GM10248 (cell line): ENCODE data around the gene NAT16.
A peak's percentile ranks its signal among the peaks of the same experiment; 100 is the strongest.

Source experiments
- CTCF ChIA-PET: fragments of 300-600 bp; sonication (Branson Sonifier 250); formaldehyde crosslinking; extraction: SDS; loops from one replicate; lab custom pipeline; 2021; ENCODE audit warnings: antibody characterized with exemption; lab: Yijun Ruan, JAX
- POLR2A ChIA-PET: fragments of 350-650 bp; sonication (Branson Sonifier 250); formaldehyde crosslinking; extraction: SDS; loops from one replicate; lab custom pipeline; 2020; ENCODE audit warnings: antibody characterized with exemption; lab: Yijun Ruan, JAX
- DNase-seq: peaks from one replicate; pipeline ENCODE4 v3.0.0; 2012; ENCODE audit errors: extremely low spot score
- TF ChIP-seq, protein P1 (sequence below): IDR thresholded peaks from 2 replicates; pipeline ENCODE4 v1.5.1; 2012; ENCODE audit warnings: mild to moderate bottlenecking, low read depth; ENCODE audit errors: extremely low read depth, missing control alignments, control extremely low read depth

The NAT16 gene

DNA sequence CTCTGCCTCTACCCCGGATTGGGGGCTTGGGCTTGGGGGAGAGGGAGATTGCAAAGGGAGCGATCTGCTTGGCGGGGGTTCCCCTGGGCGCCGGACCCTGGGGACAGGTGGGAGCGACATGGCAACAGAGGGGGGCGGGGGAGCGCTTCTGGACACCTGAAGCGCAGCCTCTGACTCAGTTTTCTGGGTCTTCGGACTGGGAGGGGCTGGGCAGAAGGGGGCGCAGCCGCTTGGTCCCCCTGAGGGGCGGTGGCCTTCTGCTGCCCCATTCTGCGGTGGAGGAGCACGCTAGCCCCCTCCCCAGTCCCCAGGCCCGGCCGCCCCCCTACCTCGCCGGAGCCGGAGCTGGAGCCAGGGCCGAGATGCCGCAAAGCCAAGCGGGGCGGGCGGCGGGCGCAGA, 380 bp downstream of the NAT16 start:
- POLR2A ChIA-PET: no interaction called here
- no peak for DNase-seq
- CTCF ChIA-PET: interaction anchor here (0.9 kb wide), 1 partner anchor 13 kb away, joined by 5 read pairs; no protein-coding TSS in a partner anchor
- TF ChIP-seq, protein P1, sequence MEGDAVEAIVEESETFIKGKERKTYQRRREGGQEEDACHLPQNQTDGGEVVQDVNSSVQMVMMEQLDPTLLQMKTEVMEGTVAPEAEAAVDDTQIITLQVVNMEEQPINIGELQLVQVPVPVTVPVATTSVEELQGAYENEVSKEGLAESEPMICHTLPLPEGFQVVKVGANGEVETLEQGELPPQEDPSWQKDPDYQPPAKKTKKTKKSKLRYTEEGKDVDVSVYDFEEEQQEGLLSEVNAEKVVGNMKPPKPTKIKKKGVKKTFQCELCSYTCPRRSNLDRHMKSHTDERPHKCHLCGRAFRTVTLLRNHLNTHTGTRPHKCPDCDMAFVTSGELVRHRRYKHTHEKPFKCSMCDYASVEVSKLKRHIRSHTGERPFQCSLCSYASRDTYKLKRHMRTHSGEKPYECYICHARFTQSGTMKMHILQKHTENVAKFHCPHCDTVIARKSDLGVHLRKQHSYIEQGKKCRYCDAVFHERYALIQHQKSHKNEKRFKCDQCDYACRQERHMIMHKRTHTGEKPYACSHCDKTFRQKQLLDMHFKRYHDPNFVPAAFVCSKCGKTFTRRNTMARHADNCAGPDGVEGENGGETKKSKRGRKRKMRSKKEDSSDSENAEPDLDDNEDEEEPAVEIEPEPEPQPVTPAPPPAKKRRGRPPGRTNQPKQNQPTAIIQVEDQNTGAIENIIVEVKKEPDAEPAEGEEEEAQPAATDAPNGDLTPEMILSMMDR: no peak

DNA sequence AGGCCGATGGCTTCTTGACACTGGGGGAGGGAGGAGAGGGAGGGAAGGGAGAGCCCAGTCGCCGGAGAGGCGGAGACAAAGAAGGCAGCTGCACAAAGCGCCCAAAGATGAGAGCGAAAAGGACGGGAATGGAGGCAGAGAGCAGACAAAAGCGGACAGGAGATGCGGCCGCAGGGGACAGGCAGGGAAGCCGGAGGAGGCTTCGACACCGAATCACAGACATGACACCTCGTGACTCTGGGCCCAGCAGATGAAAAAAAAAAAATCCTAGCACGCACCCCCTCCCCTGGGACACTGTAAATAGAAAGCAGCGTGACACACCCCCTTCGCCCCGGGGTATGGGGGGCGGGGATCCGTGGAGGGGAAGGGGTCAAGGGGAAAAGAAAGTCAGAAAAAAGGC, 976 bp downstream of the NAT16 start:
- TF ChIP-seq, protein P1: no peak
- POLR2A ChIA-PET: no interaction called here
- no peak for DNase-seq
- CTCF ChIA-PET: interaction anchor here (6.2 kb wide), 1 partner anchor 13 kb away, joined by 42 read pairs; no protein-coding TSS in a partner anchor

DNA sequence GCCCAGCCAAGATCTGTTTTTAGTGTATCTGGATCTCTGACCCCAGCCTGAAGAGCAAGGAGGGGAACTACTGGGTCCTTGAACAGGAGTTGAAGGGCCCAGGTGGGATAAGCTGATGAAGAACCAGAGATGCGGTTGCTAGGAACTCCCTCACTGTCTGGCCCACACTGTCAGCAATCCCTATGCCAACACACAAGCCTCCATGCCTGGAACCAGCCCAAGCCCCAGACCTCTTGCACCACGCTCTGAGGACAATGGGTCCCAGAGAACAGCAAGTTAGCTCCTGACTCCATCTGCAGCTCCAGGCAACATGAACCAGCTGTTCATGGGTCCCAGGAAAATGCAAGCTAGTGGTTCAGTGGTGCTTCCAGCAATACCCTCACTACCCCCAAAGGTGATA, 2.4 kb downstream of the NAT16 start:
- CTCF ChIA-PET: interaction anchor here (2.5 to 6.2 kb wide), 2 partner anchors 15 to 34 kb away, joined by 10 to 42 read pairs; no protein-coding TSS in a partner anchor
- no peak for DNase-seq
- POLR2A ChIA-PET: no interaction called here
- TF ChIP-seq, protein P1: no peak

DNA sequence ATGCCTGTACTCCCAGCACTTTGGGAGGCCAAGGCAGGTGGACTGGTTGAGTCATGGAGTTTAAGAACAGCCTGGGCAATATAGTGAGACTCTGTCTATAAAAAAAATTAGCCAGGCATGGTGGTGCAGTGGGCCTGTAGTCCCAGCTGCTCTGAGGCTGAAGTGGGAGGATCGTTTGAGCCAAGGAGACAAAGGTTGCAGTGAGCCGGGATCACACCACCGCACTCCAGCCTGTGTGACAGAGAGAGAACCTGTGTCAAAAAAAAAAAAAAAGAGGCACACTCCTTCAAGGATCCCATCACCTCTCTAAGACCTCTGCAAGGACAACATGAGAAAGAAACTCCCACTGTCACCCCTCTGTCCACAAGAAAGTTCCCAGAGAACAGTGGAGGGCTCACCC, 4.4 kb downstream of the NAT16 start:
- no peak for DNase-seq
- TF ChIP-seq, protein P1: no peak
- POLR2A ChIA-PET: no interaction called here
- CTCF ChIA-PET: interaction anchor here (1.6 to 6.2 kb wide), 2 partner anchors 17 to 42 kb away, joined by 4 to 42 read pairs; partner anchors contain the start of genes PLOD3 and ZNHIT1

DNA sequence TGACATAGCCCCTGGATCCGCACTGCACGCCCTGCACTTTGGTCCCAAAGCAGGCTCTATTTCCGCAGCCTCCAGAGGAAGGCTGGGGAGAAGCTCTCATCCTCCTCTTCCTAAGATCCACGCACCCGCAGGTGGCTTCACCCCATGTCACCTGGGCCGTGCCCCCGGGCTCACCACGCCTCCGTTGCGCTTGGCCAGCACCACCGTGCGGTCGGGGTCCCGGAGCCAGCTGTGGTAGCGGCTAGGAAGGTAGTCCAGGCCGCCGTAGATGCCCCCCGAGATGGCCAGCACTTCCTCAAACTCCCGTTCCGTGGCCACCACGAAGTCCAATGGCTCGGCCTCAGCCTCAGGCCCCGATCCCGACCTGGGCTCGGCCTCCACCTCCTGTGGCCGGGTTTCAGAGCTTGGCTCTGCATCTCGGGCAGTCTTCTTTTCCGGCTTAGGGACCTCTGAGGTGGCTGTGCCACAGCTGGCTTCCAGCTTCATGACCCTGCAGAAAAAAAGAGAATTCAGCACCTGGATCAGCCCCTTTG, 5.7 kb downstream of the NAT16 start:
- ChIA-PET POLR2A (no interaction called here), CTCF (interaction anchor here (0.9 to 6.2 kb wide), 9 partner anchors 16 to 212 kb away, joined by 3 to 42 read pairs (median 4); no protein-coding TSS in a partner anchor)
- DNase-seq: no peak
- TF ChIP-seq, protein P1: no peak

DNA sequence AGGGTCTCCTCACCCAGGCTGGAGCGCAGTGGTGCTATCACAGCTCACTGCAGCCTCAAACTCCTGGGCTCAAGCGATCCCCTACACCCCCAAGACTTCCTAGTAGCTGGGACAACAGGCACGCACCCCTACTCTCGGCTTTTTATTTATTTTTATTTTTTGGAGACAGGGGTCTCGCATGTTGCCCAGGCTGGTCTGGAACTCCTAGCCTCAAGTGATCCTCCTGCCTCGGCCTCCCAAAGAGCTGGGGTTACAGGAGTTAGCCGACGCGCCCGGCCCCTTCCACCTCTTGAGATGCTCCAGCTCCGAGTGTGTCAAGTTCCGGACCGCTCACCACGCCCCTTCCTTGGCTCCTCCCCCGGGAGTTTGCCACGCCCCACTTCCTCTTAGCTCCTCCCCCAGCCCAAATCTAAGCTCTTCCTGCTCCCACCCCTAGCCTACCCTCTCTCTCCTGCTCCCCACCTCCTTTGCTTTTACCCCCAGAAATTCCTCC, 6.3 kb downstream of the NAT16 start:
- ChIA-PET CTCF (interaction anchor here (0.9 to 6.2 kb wide), 9 partner anchors 15 to 212 kb away, joined by 3 to 42 read pairs (median 4); no protein-coding TSS in a partner anchor), POLR2A (no interaction called here)
- TF ChIP-seq, protein P1: no peak
- DNase-seq: peak; percentile 86
